Stimulated activated CD4-positive, alpha-beta T cell treated with anti-CD3 and anti-CD28 coated beads, TNF-alpha, amount 100 ng/mL, for 1 hour (primary cell): ENCODE data around the gene LRRC4C.

Experiments used
- DNase-seq, 3 donors: peaks; one replicate each; pipeline ENCODE4 v3.0.0-alpha.2; 2020; ENCODE audit warnings: low read depth in 3 of 3, low spot score in 1 of 3

LRRC4C gene

GRCh38 chr11:40133498-40133897, 1326.0 kb downstream of the LRRC4C start:
- DNase-seq: no peak

- no peak for DNase-seq
Measured at GRCh38 chr11:40132912-40133311, 1326.5 kb downstream of the LRRC4C start.

GRCh38 chr11:40130427-40130826, 1329.0 kb downstream of the LRRC4C start:
- no peak for DNase-seq

- DNase-seq: no peak
Measured at GRCh38 chr11:40129266-40129665, 1330.2 kb downstream of the LRRC4C start.

GRCh38 chr11:40125054-40125453, 1334.4 kb downstream of the LRRC4C start:
- DNase-seq: no peak

- DNase-seq: no peak
Measured at GRCh38 chr11:40119661-40120060, 1339.8 kb downstream of the LRRC4C start.

- DNase-seq: no peak
Measured at GRCh38 chr11:40118780-40119179, 1340.7 kb downstream of the LRRC4C start.

- DNase-seq: no peak
Measured at GRCh38 chr11:40118026-40118425, 1341.4 kb downstream of the LRRC4C start.

GRCh38 chr11:40104941-40105550, 1354.4 kb downstream of the LRRC4C start:
- DNase-seq: no peak

- DNase-seq: no peak
Measured at GRCh38 chr11:40100781-40101180, 1358.7 kb downstream of the LRRC4C start.

GRCh38 chr11:40100162-40100553, 1359.3 kb downstream of the LRRC4C start:
- DNase-seq: no peak

- no peak for DNase-seq
Measured at GRCh38 chr11:40099426-40100161, 1359.9 kb downstream of the LRRC4C start.

GRCh38 chr11:40095446-40095845, 1364.0 kb downstream of the LRRC4C start:
- no peak for DNase-seq

GRCh38 chr11:40094954-40095353, 1364.5 kb downstream of the LRRC4C start:
- DNase-seq: no peak

- no peak for DNase-seq
Measured at GRCh38 chr11:40080434-40080833, 1379.0 kb downstream of the LRRC4C start.
